GM12865 (cell line): ENCODE results near the gene CTNNB1.
A peak's percentile ranks its signal among the peaks of the same experiment; 100 is the strongest.

Experiments
- DNase-seq: peaks from one replicate; pipeline ENCODE4 v3.0.0; 2010; ENCODE audit warnings: low read depth
- H3K4me3 ChIP-seq: 2 replicates; pipeline ENCODE4 v1.5.1; 2011; ENCODE audit warnings: mild to moderate bottlenecking, low read depth, low read length, control low read depth
- TF ChIP-seq, protein P1 (sequence below): IDR thresholded peaks from 2 replicates; pipeline ENCODE4 v1.5.1; 2011; ENCODE audit warnings: low read length, control low read depth, low read depth, inconsistent platforms; ENCODE audit not compliant: insufficient read depth; ENCODE audit errors: missing control alignments

Gene CTNNB1

GRCh38 chr3:41164777-41165176 lies 34.5 kb upstream of the CTNNB1 start:
- H3K4me3 ChIP-seq = no peak overlapping the region
- TF ChIP-seq, protein P1, sequence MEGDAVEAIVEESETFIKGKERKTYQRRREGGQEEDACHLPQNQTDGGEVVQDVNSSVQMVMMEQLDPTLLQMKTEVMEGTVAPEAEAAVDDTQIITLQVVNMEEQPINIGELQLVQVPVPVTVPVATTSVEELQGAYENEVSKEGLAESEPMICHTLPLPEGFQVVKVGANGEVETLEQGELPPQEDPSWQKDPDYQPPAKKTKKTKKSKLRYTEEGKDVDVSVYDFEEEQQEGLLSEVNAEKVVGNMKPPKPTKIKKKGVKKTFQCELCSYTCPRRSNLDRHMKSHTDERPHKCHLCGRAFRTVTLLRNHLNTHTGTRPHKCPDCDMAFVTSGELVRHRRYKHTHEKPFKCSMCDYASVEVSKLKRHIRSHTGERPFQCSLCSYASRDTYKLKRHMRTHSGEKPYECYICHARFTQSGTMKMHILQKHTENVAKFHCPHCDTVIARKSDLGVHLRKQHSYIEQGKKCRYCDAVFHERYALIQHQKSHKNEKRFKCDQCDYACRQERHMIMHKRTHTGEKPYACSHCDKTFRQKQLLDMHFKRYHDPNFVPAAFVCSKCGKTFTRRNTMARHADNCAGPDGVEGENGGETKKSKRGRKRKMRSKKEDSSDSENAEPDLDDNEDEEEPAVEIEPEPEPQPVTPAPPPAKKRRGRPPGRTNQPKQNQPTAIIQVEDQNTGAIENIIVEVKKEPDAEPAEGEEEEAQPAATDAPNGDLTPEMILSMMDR = no peak
- no peak for DNase-seq

GRCh38 chr3:41167722-41168497 lies 31.4 kb upstream of the CTNNB1 start:
- no peak overlapping the region for H3K4me3 ChIP-seq
- DNase-seq = peak; percentile 24
- TF ChIP-seq, protein P1 = no peak

DNA sequence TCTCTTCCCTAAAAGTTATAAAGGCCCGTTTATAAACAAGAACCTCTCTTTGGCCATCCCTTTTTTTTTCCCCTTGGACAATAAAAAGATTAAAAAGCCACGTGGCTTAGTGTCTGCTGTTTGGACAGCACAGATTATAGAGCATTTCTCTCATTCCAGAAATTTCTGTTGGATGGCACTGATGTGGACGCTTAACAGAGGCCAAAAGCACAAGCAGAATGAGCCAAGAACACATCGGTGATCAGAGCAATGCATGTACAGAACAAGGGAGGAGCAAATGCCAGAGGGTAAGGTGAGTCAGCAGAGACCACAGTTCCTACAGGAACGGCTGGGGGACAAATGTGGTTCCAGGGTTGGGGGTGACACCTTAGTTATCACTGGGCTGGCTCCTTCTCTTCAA lies 30.3 kb upstream of the CTNNB1 start:
- H3K4me3 ChIP-seq = no peak overlapping the region
- DNase-seq = no peak
- TF ChIP-seq, protein P1 = no peak

DNA sequence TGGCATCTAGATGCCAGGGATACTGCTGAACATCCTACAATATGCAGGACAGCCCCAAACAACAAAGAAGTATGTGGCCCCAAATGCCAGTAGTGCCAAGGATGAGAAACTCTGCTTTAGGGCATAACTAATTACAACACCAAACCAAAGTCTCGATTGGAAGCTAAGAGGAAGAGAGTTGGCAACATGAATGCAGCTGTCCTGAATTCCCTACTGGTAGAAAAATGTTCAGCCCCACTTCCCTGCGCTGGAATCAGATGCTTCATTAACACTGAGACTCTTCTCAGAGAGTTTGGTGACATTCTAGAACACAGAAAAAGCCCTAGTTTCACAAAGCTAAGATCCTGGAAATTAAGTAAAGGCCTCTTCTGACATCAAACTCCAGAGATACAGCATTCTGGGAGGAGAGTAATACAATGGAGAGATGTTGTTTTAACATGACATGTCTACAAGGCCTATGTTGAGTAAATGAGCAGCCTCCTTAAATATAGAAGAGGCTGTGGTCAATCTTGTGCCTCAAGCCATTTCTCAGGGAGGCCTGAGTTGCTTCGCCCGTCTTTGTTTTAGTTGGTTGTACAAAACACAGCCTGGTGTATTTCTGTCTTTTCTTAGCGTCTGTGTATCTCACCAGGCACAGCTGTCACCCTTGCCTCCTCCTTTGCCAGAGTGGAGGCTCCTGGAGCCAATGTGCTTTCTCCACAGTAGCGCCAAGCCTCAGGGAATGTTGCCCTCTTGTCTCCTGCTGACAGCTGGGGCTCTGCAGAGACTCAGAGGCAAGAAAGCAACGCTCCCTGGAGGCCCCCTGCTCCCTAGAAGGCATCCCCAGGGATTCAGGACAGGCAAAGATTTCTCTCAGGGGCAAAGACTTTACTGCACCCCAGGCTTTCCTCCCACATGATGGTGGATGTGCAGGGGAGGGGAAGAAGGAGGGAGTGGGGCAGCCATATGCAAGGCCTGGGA lies 25.1 kb upstream of the CTNNB1 start:
- TF ChIP-seq, protein P1 = no peak
- no peak overlapping the region for H3K4me3 ChIP-seq
- DNase-seq = no peak

- H3K4me3 ChIP-seq = no peak overlapping the region
- DNase-seq = no peak
- TF ChIP-seq, protein P1 = no peak
Observed at GRCh38 chr3:41175365-41175764, 23.9 kb upstream of the CTNNB1 start.

DNA sequence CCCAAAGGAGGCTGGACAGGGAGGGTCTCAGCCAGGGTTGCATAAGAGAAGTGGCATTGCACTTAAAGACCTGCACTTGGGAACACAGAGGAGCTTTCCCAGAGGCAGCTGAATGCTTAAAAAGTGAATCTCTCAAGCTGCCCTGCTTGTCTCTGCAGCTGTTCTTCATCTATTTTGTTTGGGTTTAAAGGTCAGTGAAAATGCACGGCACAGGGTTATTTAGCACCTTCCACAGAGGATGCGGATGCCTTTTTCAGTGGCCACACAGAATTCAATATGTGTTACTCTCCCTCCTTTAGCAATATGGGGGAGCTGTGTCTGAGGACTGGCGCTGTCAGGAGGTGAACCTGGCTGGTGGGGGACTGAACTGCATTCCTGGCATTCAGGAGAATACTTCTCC lies 22.7 kb upstream of the CTNNB1 start:
- TF ChIP-seq, protein P1 = no peak
- H3K4me3 ChIP-seq = no peak overlapping the region
- no peak for DNase-seq
